Measurements from ENCODE around the gene SHISA6. TPM values are rescaled to one million over a fixed set of nuclear protein-coding genes. Genes with fewer than 3 reads are reported as not detected.

Gene SHISA6
- polyA plus RNA-seq, 2 donors, result 0.33 to 0.41 TPM

- Histone ChIP-seq H3K4me3 (ENCODE audit: low read depth in 1 of 2, low read length in 2 of 2) (no peak overlapping the region), H3K9me3 (ENCODE audit: control insufficient read depth in 2 of 2, insufficient read depth in 1 of 2, low read depth in 1 of 2, low read length in 1 of 2) (no peaks in the 10 kb centered on the region), H3K27ac (ENCODE audit: low read depth in 2 of 2, low read length in 1 of 2) (no peak overlapping the region), H3K36me3 (ENCODE audit: control insufficient read depth in 2 of 2, insufficient read depth in 2 of 2, low read length in 1 of 2) (no peaks in the 10 kb centered on the region), H3K27me3 (ENCODE audit: control insufficient read depth in 1 of 2, insufficient read depth in 2 of 2, low read length in 2 of 2) (no peaks in the 10 kb centered on the region), H3K4me1 (ENCODE audit: control insufficient read depth in 2 of 2, insufficient read depth in 2 of 2, low read length in 1 of 2) (no peaks in the 10 kb centered on the region)
- 65 to 89% methylated on average over 1 of the region's 1 CpG for WGBS, 2 donors
These were observed 320.3 kb downstream of the SHISA6 start for GRCh38 chr17:11561281-11561680.

DNA sequence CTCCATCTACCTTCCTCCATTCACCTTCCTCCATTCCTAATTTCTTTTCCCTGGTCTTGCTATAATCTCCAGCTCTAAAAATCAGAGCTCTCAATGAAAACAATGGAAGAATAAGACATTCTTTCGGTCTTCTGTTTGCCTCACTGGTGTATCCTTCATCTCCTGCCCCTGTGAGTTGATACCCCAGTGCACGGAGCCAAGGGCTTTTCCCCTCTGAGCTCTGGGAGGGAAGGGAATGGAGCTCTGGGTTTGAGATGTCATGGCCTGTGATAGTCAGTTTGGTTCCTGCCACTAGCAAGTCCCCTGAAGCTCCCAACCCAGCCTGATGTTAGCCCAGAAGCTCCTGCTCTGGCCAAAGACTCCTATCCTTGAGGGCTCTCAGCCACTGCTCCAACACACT is 320.7 kb downstream of the SHISA6 start:
- 76 to 82% methylated on average over 2 of the region's 2 CpGs for WGBS, 2 donors
- Histone ChIP-seq H3K27me3 (ENCODE audit: control insufficient read depth in 1 of 2, insufficient read depth in 2 of 2, low read length in 2 of 2) (no peaks in the 10 kb centered on the region), H3K4me1 (ENCODE audit: control insufficient read depth in 2 of 2, insufficient read depth in 2 of 2, low read length in 1 of 2) (no peaks in the 10 kb centered on the region), H3K27ac (ENCODE audit: low read depth in 2 of 2, low read length in 1 of 2) (no peak overlapping the region), H3K36me3 (ENCODE audit: control insufficient read depth in 2 of 2, insufficient read depth in 2 of 2, low read length in 1 of 2) (no peaks in the 10 kb centered on the region), H3K4me3 (ENCODE audit: low read depth in 1 of 2, low read length in 2 of 2) (no peak overlapping the region), H3K9me3 (ENCODE audit: control insufficient read depth in 2 of 2, insufficient read depth in 1 of 2, low read depth in 1 of 2, low read length in 1 of 2) (no peaks in the 10 kb centered on the region)

DNA sequence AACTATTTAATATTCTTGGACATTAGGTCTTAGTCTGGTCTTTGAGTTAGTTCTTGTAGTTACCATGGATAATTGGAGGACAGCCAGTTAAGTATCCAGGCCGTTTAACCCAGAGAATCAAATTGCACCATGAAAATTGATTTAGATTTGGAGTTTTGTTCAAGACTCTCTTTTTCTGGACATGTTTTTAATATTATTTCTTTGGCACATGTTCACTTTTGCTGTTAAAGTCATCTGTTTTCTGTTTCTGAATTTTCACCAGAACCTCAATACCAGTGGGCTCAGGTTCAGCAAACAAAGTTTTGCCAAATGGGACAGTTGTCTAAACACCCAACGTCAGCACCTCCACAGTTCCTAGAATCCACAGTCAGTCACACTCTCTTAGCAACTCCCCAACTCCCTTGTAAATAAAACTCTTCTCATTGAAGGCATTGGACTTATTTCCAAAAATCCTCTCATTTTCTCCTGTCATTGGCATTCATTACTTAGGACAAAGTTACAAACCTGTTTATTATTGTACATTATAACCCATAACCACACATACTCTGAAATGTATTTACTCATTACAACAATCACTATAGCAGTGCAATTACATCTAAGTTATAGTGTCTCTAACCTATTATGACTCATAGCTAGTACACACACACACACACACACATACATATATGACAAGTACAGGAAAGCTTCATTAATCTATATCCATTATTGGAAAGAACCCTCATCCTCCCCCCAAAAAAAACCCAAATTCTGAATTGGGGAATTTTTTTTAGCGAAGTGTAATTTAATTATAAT is 323.8 kb downstream of the SHISA6 start:
- no peak overlapping the region for H3K4me3 ChIP-seq (ENCODE audit: low read depth in 1 of 2, low read length in 2 of 2)
- no peaks in the 10 kb centered on the region for H3K4me1 ChIP-seq (ENCODE audit: control insufficient read depth in 2 of 2, insufficient read depth in 2 of 2, low read length in 1 of 2)
- no peaks in the 10 kb centered on the region for H3K9me3 ChIP-seq (ENCODE audit: control insufficient read depth in 2 of 2, insufficient read depth in 1 of 2, low read depth in 1 of 2, low read length in 1 of 2)
- no peaks in the 10 kb centered on the region for H3K36me3 ChIP-seq (ENCODE audit: control insufficient read depth in 2 of 2, insufficient read depth in 2 of 2, low read length in 1 of 2)
- WGBS, 2 donors, result 36 to 42% methylated on average over 3 of the region's 3 CpGs
- no peak overlapping the region for H3K27ac ChIP-seq (ENCODE audit: low read depth in 2 of 2, low read length in 1 of 2)
- H3K27me3 ChIP-seq (ENCODE audit: control insufficient read depth in 1 of 2, insufficient read depth in 2 of 2, low read length in 2 of 2), result no peaks in the 10 kb centered on the region

- no peaks in the 10 kb centered on the region for H3K36me3 ChIP-seq (ENCODE audit: control insufficient read depth in 2 of 2, insufficient read depth in 2 of 2, low read length in 1 of 2)
- no peak overlapping the region for H3K4me3 ChIP-seq (ENCODE audit: low read depth in 1 of 2, low read length in 2 of 2)
- no peaks in the 10 kb centered on the region for H3K27me3 ChIP-seq (ENCODE audit: control insufficient read depth in 1 of 2, insufficient read depth in 2 of 2, low read length in 2 of 2)
- H3K9me3 ChIP-seq (ENCODE audit: control insufficient read depth in 2 of 2, insufficient read depth in 1 of 2, low read depth in 1 of 2, low read length in 1 of 2), result no peaks in the 10 kb centered on the region
- 35 to 60% methylated on average over 4 of the region's 4 CpGs for WGBS, 2 donors
- no peak overlapping the region for H3K27ac ChIP-seq (ENCODE audit: low read depth in 2 of 2, low read length in 1 of 2)
- H3K4me1 ChIP-seq (ENCODE audit: control insufficient read depth in 2 of 2, insufficient read depth in 2 of 2, low read length in 1 of 2), result no peaks in the 10 kb centered on the region
These were observed 324.6 kb downstream of the SHISA6 start for GRCh38 chr17:11565591-11565990.

DNA sequence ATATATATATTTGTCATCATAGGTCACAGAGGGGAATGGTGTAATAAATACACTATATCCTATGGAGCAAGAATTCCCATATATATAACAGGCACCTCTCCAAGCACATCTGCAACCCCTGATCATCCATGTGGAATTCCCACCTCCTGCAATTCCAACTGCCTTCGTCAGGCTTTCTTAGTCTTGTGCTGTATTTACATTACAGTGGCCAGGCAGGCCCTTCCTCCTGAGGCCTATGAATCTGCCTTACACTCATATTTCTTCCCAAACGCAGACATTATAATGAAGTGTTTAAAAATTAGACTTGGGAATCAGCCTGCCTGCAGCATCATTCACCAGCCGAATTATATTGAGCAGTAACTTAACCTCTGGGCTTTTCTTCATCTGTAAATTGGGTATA is 338.0 kb downstream of the SHISA6 start:
- Histone ChIP-seq H3K36me3 (ENCODE audit: control insufficient read depth in 2 of 2, insufficient read depth in 2 of 2, low read length in 1 of 2) (no peaks in the 10 kb centered on the region), H3K27me3 (ENCODE audit: control insufficient read depth in 1 of 2, insufficient read depth in 2 of 2, low read length in 2 of 2) (no peaks in the 10 kb centered on the region), H3K27ac (ENCODE audit: low read depth in 2 of 2, low read length in 1 of 2) (no peak overlapping the region), H3K9me3 (ENCODE audit: control insufficient read depth in 2 of 2, insufficient read depth in 1 of 2, low read depth in 1 of 2, low read length in 1 of 2) (peaks cover 0 to 3% of the 10 kb centered on the region in 2 donors), H3K4me1 (ENCODE audit: control insufficient read depth in 2 of 2, insufficient read depth in 2 of 2, low read length in 1 of 2) (no peaks in the 10 kb centered on the region), H3K4me3 (ENCODE audit: low read depth in 1 of 2, low read length in 2 of 2) (no peak overlapping the region)
- WGBS, 2 donors, result 81 to 83% methylated on average over 3 of the region's 3 CpGs

- no peaks in the 10 kb centered on the region for H3K27me3 ChIP-seq (ENCODE audit: control insufficient read depth in 1 of 2, insufficient read depth in 2 of 2, low read length in 2 of 2)
- 88 to 91% methylated on average over 3 of the region's 3 CpGs for WGBS, 2 donors
- H3K9me3 ChIP-seq (ENCODE audit: control insufficient read depth in 2 of 2, insufficient read depth in 1 of 2, low read depth in 1 of 2, low read length in 1 of 2), result peaks cover 0 to 3% of the 10 kb centered on the region in 2 donors
- H3K27ac ChIP-seq (ENCODE audit: low read depth in 2 of 2, low read length in 1 of 2), result no peak overlapping the region
- no peaks in the 10 kb centered on the region for H3K36me3 ChIP-seq (ENCODE audit: control insufficient read depth in 2 of 2, insufficient read depth in 2 of 2, low read length in 1 of 2)
- no peak overlapping the region for H3K4me3 ChIP-seq (ENCODE audit: low read depth in 1 of 2, low read length in 2 of 2)
- no peaks in the 10 kb centered on the region for H3K4me1 ChIP-seq (ENCODE audit: control insufficient read depth in 2 of 2, insufficient read depth in 2 of 2, low read length in 1 of 2)
These were observed 339.7 kb downstream of the SHISA6 start for GRCh38 chr17:11580677-11581076.

GRCh38 chr17:11582217-11582616 is 341.2 kb downstream of the SHISA6 start:
- Histone ChIP-seq H3K27me3 (ENCODE audit: control insufficient read depth in 1 of 2, insufficient read depth in 2 of 2, low read length in 2 of 2) (no peaks in the 10 kb centered on the region), H3K4me1 (ENCODE audit: control insufficient read depth in 2 of 2, insufficient read depth in 2 of 2, low read length in 1 of 2) (no peaks in the 10 kb centered on the region), H3K4me3 (ENCODE audit: low read depth in 1 of 2, low read length in 2 of 2) (no peak overlapping the region), H3K9me3 (ENCODE audit: control insufficient read depth in 2 of 2, insufficient read depth in 1 of 2, low read depth in 1 of 2, low read length in 1 of 2) (peaks cover 0 to 3% of the 10 kb centered on the region in 2 donors), H3K36me3 (ENCODE audit: control insufficient read depth in 2 of 2, insufficient read depth in 2 of 2, low read length in 1 of 2) (no peaks in the 10 kb centered on the region), H3K27ac (ENCODE audit: low read depth in 2 of 2, low read length in 1 of 2) (no peak overlapping the region)
- WGBS, 2 donors, result 90 to 96% methylated on average over 5 of the region's 5 CpGs

DNA sequence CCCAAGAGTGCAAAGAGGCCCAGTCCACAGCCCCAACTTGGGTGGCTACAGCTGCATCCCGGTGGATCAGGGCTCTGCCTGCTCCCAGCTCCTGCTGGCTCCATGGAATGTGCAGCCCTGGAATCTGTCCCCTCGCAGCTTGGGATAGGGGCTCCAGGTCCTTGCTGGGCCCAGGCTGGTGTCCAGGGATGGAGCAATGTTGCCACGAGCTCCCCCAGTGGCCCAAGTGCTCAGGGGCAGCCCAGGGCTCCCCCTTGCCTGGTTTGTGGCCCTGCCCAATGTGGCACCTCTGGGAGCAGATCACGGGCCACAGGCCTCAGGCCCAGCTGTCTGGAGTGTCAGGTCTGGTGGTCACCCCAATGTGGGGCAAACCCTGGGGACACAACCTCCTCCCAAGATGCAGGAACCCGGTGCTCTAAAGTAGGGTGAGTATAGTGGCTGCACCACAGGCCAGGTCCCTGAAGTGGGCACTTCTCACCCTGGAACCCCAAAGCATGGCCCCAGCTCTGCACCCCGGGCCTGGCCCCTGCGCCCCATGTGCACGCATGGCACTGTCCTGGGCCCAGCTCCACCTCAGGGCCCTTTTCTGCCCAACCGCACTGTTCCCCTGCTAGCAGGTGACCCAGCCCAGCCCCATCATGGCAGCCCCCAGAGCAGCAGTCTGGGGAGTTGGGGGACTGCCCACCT is 342.4 kb downstream of the SHISA6 start:
- Histone ChIP-seq H3K4me3 (ENCODE audit: low read depth in 1 of 2, low read length in 2 of 2) (no peak overlapping the region), H3K27ac (ENCODE audit: low read depth in 2 of 2, low read length in 1 of 2) (no peak overlapping the region)
- 79 to 86% methylated on average over 9 of the region's 9 CpGs for WGBS, 2 donors

DNA sequence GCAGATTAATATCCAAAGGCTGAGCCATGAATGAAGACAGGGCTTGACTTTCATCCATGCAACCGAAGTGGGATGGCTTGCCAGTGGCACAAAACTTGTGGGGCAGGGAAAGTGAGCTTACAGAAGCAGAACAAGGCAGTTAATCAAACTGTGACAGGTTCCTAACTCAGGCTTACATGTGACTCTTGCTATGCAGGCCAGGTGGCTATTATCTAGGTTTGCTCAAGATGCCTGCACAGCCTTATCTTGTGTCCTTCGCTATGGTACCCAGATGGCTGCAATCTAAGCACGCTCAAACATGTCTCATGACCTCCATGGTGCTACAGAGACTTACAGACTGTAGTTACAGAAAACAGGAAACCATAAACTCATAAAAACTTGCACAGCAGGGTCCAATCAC is 348.7 kb downstream of the SHISA6 start:
- no peak overlapping the region for H3K4me3 ChIP-seq (ENCODE audit: low read depth in 1 of 2, low read length in 2 of 2)
- H3K9me3 ChIP-seq (ENCODE audit: control insufficient read depth in 2 of 2, insufficient read depth in 1 of 2, low read depth in 1 of 2, low read length in 1 of 2), result no peaks in the 10 kb centered on the region
- WGBS, 2 donors, result 47 to 49% methylated on average over 3 of the region's 3 CpGs
- no peak overlapping the region for H3K27ac ChIP-seq (ENCODE audit: low read depth in 2 of 2, low read length in 1 of 2)
- no peaks in the 10 kb centered on the region for H3K27me3 ChIP-seq (ENCODE audit: control insufficient read depth in 1 of 2, insufficient read depth in 2 of 2, low read length in 2 of 2)
- no peaks in the 10 kb centered on the region for H3K4me1 ChIP-seq (ENCODE audit: control insufficient read depth in 2 of 2, insufficient read depth in 2 of 2, low read length in 1 of 2)
- no peaks in the 10 kb centered on the region for H3K36me3 ChIP-seq (ENCODE audit: control insufficient read depth in 2 of 2, insufficient read depth in 2 of 2, low read length in 1 of 2)

More for the DNA sequence above, 342.4 kb downstream of the SHISA6 start:
- no peaks in the 10 kb centered on the region for H3K27me3 ChIP-seq (ENCODE audit: control insufficient read depth in 1 of 2, insufficient read depth in 2 of 2, low read length in 2 of 2)
- H3K4me1 ChIP-seq (ENCODE audit: control insufficient read depth in 2 of 2, insufficient read depth in 2 of 2, low read length in 1 of 2), result no peaks in the 10 kb centered on the region
- no peaks in the 10 kb centered on the region for H3K36me3 ChIP-seq (ENCODE audit: control insufficient read depth in 2 of 2, insufficient read depth in 2 of 2, low read length in 1 of 2)
- H3K9me3 ChIP-seq (ENCODE audit: control insufficient read depth in 2 of 2, insufficient read depth in 1 of 2, low read depth in 1 of 2, low read length in 1 of 2), result peaks cover 0 to 3% of the 10 kb centered on the region in 2 donors
